Measurements from ENCODE around the gene PLEKHA7. TPM values are rescaled to one million over a fixed set of nuclear protein-coding genes. Genes with fewer than 3 reads are reported as not detected.
"Not testable (repeated sequence)": the region's sequence is repeated elsewhere in the genome, so short reads cannot be mapped to it uniquely, and the experiment has no call there.

The PLEKHA7 gene
- polyA plus RNA-seq, 3 donors, result 11.9 to 18.7 (median 16.2) TPM

DNA sequence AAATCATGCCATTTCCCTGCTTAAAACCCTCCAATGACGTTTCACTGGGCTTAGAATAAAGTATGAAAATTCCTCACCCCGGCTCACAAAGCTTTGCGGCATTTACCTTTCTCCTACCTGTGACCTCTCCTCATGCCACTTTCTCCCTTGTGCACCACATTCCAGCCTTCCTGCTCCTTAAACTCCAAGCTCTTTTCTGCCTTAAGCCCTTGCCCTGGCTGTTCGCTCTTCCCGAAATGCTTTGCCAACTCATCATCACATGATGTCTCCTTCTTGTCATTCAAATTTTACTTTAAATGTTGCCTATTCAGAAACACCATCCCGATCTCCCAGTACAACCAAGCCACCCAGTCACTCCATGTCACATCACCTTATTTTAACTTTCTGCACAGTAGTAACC lies 2.0 kb downstream of the PLEKHA7 start:
- 86 to 92% (median 89%) methylated on average over 6 of the region's 6 CpGs for WGBS, 3 donors
- no peak overlapping the region for H3K27ac ChIP-seq (ENCODE audit: low read depth, low read length)

DNA sequence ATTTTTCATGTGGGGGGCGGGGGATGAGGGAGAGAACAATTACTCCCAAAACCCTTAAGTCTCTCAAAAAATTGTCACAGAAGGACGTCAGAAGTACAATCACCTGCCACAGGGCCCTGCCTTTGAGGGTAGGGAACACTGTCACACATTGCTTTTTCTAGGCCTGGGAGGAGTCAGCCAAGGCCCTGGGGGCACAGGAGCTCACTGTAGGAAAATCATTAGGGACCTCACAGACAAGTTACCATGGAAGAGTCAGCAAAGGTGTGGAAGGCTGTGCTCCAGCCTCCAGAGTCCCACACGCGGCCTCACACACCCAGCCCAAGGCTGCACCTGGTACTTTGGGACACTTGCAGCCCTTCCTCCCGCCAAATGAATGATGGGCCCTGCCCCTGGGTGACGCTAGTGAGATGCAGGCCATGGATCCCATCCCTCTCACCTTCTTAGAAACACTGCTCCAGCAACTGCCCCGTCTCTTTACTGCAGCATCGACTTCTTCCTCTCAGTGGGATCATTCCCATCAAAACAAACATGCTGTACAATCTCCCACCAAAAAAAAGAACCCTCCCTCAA lies 3.3 kb downstream of the PLEKHA7 start:
- 71 to 80% (median 78%) methylated on average over 8 of the region's 8 CpGs for WGBS, 3 donors
- no peak overlapping the region for H3K27ac ChIP-seq (ENCODE audit: low read depth, low read length)

DNA sequence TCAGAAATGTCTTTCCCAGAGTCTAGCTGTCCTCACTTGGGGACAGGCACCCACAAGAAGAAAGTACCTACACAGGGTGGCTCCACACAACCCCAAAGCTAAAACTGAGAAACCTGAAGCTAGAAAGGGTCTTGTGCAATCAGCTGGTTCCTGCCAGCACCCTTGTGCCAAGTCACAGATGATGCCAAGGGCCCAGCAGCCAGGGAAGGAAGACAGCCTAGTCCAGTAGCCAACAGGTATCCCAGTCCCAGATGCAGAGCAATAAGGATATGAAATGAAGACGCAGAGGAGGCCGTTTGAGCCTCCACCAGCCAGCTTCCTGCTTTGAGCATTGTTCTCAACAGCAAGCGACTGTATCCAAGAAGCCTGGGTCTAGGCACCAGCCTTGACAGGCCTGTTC lies 6.1 kb downstream of the PLEKHA7 start:
- 94 to 100% (median 97%) methylated on average over 3 of the region's 3 CpGs for WGBS, 3 donors

DNA sequence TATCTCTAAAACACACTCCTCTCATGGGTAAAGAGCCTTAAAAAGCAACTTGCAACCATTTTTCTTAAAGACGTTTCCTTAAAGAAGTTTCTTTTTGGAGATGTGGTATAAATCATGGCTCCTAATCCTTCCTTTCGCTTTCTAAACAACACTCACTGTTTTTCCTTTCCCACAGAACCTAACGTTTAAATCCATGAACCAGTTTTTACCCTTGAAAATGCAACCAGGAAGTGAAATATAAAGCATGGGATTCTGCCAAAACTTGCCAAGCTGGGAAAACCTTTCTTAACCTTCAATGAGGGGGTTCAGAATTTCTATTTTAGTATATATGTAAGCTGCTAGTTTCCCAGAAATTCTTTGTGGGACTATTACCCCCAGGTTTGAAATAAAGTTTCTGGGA lies 8.6 kb downstream of the PLEKHA7 start:
- 18 to 21% (median 19%) methylated on average over 3 of the region's 3 CpGs for WGBS, 3 donors
- no peak overlapping the region for H3K27ac ChIP-seq (ENCODE audit: low read depth, low read length)

More for the DNA sequence above, 6.1 kb downstream of the PLEKHA7 start:
- no peak overlapping the region for H3K27ac ChIP-seq (ENCODE audit: low read depth, low read length)

DNA sequence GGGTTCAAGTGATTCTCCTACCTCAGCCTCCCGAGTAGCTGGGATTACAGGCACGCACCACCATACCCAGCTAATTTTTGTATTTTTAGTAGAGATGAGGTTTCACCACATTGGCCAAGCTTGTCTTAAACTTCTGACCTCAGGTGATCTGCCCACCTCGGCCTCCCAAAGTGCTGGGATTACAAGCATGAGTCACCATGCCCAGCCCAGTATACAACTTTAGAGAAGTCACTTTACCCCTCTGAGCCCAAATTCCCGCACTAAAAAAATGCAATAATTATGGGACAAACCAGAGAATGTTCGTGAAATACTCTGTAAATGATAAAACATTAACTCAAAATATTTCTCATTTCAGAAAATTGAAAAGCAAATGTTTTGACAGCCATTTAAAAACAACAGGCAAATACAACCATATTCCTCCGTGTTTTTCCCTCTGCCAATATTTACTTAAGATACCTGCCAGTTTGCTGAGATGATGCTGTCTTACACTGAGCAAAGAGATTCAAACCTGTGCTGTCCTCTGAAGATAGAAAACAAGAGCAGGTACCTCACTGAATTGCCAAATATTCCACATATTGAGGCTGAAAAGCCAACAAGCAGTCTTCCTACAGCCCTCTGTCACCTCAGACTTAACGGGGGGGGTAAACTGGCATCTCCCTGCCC lies 9.6 kb downstream of the PLEKHA7 start:
- no peak overlapping the region for H3K27ac ChIP-seq (ENCODE audit: low read depth, low read length)

DNA sequence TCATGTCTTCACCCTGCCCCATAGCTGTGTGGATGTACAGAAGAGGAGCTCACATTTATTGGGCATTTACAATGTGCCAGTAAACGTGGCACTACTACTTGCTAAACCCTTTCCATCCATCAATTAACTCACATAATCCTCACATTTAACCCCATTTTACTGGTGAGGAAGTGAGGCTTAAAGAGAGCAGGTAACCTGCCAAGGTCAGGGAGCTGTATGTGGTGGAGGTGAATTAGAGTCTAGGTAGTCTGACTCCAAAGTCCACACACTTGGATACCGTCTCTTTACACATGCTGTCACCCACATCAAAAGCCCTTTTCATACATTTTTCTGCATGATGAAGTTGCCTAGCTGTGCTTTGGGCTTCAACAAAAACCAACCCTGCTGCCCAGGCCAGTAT lies 10.8 kb downstream of the PLEKHA7 start:
- no peak overlapping the region for H3K27ac ChIP-seq (ENCODE audit: low read depth, low read length)
- WGBS, 3 donors, result 53 to 90% (median 80%) methylated on average over 2 of the region's 2 CpGs

More for the DNA sequence above, 9.6 kb downstream of the PLEKHA7 start:
- 64 to 79% (median 76%) methylated on average over 7 of the region's 7 CpGs for whole genome bisulfite sequencing, 3 donors

DNA sequence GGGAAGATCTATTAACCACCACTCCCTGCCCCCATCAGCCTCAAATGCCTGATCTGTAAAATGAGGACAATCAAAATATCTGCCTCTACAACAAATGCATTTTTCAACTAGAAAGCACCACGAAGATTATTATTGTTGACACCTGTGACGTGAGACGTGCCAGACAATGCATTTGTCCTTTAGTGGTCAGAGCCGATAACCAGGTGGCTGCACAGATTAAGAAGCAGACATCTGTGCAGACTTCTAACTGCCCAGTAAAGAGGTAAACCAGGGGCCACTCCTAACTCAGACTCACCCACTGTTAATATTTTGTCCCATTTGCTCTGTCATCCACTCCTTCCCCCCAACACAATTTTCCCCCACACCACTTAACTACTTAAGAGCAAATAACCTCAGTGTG lies 11.7 kb downstream of the PLEKHA7 start:
- 61 to 88% (median 86%) methylated on average over 4 of the region's 4 CpGs for WGBS, 3 donors

DNA sequence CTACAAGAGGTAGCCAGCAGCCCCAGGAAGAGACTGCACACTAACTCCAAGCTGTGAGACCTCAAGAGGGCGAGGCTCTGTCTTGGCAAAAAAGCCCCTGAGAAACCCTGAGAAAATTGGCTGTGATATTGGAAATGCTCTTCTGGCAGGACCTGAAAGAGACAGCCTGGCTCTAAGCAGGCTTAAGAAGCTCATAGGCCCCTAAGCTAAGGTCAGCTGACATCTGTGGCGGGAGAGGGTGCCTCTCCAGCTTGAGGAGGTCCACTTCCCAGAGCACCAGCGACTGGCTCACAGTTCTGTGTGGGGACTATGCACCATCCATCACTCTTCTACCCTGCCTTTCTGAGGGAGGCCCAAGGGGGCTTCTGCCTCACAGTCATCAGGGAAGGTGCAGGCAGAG lies 12.4 kb downstream of the PLEKHA7 start:
- no peak overlapping the region for H3K27ac ChIP-seq (ENCODE audit: low read depth, low read length)
- WGBS, 3 donors, result 78 to 86% (median 84%) methylated on average over 3 of the region's 3 CpGs

More for the DNA sequence above, 11.7 kb downstream of the PLEKHA7 start:
- no peak overlapping the region for H3K27ac ChIP-seq (ENCODE audit: low read depth, low read length)

DNA sequence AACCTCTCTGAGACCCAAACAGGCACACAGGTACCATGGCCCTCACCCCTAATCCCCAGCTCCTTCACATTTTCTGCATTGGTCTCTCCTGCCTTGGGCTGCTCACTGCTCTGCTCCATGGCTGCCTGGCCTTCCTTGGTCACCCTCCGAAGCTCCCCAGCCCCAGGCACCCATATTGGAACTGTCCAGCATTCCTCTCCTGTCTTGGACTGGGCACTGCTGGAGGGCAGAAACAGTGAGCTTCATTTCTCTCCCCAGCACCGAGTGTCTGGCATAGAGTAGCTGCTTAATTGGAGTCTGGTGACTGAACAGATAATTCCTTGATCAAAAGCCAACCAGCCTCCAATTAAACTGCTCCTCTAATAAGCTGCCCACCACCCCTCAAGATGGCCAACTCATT lies 13.2 kb downstream of the PLEKHA7 start:
- no peak overlapping the region for H3K27ac ChIP-seq (ENCODE audit: low read depth, low read length)
- WGBS, 3 donors, result 80 to 92% (median 85%) methylated on average over 2 of the region's 2 CpGs

DNA sequence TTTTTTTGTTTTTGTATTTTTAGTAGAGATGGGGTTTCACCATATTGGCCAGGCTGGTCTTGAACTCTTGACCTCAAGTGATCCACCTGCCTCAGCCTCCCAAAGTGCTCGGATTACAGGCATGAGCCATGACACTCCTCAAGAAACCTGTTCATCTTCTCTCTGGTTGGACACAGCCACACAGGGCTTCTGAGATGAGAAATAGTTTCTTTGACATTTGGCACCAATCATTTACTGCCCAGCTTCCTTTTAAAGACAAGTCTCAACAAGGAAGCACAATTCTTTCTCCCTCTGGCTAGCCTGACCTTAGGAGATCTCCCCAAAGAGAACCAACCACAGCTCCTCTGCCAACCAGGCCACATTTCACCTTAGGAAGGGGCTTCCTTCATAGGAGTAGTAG lies 14.0 kb downstream of the PLEKHA7 start:
- 87 to 88% (median 88%) methylated on average over 1 of the region's 1 CpG for WGBS, 3 donors

DNA sequence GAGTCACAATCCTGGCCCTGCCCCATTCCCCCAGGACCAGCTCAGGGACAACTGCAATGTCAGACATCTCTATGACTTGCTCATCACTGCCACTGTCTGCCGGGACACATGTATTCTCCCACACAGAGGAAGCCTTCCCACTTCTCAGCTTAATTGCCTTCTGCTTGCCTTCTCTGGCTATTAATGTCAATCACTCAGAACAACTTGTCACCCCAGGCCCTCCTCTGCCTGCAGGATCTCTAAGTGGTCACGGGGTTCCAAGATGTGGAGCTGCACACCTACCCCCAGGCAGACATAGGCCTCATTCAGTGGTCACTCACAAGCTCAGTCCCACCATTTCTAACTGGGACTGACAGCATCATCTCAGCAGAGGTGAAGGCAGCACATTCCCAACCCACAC lies 15.1 kb downstream of the PLEKHA7 start:
- WGBS, 3 donors, result 73 to 81% (median 76%) methylated on average over 2 of the region's 2 CpGs

More for the DNA sequence above, 14.0 kb downstream of the PLEKHA7 start:
- not testable (repeated sequence) for H3K27ac ChIP-seq (ENCODE audit: low read depth, low read length)

DNA sequence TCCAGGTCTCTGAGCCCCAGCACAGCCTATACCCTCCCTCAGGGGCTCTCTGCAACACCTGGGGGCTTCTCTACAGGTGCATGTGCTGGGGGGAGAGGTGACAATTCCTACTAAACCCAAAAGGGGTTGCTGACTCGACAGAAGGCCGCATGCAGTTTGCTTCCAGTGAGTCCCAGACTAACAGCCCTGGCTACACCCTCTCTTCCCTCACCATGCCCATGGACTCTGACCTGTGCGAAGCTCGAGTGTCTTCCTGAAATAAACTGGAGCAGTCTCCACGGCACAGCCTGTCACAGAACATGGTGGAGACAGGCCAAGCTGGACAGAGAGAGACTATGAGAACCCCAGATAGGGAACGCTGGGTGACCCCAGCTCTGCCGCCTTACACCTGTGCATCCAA lies 16.6 kb downstream of the PLEKHA7 start:
- H3K27ac ChIP-seq (ENCODE audit: low read depth, low read length), result no peak overlapping the region
- 57 to 83% (median 79%) methylated on average over 7 of the region's 7 CpGs for WGBS, 3 donors

More for the DNA sequence above, 15.1 kb downstream of the PLEKHA7 start:
- H3K27ac ChIP-seq (ENCODE audit: low read depth, low read length), result no peak overlapping the region

DNA sequence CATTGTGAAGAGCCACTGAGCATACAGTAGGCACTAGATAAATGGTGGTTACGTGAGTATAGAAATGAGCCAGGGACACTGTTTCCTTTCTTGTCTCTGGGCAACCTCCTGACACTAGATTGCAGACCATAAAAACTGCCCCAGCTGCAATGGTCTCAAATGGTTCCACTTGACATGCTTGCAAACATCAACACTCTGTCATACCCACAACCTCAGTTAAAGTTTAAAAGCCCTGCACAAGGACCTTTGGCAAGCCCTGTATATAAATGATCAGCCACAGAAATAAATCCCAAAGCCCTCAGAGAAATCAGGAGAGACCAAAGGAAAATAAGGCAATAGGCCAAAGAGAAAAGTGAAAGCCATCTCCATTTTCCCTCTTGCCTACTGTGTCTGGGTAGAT lies 20.7 kb downstream of the PLEKHA7 start:
- H3K27ac ChIP-seq (ENCODE audit: low read depth, low read length), result no peak overlapping the region
- 41 to 92% (median 74%) methylated on average over 1 of the region's 1 CpG for WGBS, 3 donors

DNA sequence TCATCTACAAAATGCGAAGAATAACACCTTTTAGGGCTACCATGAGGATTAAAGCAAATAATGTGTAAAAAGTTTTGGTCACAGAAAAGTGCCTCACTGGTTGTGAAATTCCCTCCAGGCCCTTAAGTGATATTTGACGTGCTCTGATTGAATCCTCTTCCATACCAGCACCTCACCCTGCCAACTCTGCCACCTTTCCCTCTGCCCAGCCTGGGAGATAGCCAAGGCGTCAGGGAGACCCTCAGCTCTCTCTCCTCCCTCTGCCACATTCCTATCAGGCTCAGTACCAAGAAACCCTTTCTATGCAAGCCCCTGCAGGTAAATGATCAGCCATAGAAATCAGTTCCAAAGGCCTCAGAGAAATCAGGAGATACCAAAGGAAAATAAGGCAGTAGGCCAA lies 21.4 kb downstream of the PLEKHA7 start:
- WGBS, 3 donors, result 85 to 89% (median 89%) methylated on average over 3 of the region's 3 CpGs
- H3K27ac ChIP-seq (ENCODE audit: low read depth, low read length), result no peak overlapping the region

DNA sequence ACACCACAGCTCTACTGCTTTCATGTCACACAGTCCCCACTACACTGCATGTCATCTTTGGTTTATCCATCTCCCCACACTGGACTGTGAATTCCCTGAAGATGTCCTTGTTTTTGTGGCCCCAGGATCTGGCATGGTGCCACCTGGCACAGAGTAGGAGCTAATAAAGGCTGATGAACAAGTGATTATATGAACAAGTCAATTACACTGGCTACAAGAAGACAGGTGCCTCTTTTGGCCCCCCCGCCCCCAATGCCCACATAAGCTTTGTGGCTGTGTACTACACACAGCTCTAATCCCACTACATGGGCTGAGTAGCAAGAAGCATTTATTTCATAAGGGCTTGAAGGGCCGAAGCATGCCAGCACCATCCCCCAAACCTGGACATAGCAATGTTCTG lies 24.7 kb downstream of the PLEKHA7 start:
- WGBS, 3 donors, result 94 to 96% (median 95%) methylated on average over 2 of the region's 2 CpGs
- H3K27ac ChIP-seq (ENCODE audit: low read depth, low read length), result no peak overlapping the region

DNA sequence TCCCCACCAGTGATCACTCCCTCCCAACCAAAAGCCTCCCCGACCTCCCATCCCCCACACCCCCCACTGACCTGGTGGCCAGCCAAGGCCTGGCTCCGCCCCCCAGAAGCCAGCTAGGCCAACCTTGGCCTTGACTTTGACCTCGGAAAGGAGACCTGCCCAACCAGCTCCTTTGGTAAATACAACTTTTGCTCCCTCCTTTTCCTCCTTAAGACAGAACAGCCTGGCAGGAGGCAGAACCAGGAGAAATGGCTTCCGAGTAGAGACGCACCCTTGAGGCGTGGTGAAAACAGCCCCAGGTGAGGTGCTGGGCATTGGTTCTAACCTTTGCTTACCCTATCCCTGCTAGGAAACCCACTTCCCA lies 27.0 kb downstream of the PLEKHA7 start:
- 24 to 72% (median 66%) methylated on average over 6 of the region's 6 CpGs for WGBS, 3 donors
- no peak overlapping the region for H3K27ac ChIP-seq (ENCODE audit: low read depth, low read length)

DNA sequence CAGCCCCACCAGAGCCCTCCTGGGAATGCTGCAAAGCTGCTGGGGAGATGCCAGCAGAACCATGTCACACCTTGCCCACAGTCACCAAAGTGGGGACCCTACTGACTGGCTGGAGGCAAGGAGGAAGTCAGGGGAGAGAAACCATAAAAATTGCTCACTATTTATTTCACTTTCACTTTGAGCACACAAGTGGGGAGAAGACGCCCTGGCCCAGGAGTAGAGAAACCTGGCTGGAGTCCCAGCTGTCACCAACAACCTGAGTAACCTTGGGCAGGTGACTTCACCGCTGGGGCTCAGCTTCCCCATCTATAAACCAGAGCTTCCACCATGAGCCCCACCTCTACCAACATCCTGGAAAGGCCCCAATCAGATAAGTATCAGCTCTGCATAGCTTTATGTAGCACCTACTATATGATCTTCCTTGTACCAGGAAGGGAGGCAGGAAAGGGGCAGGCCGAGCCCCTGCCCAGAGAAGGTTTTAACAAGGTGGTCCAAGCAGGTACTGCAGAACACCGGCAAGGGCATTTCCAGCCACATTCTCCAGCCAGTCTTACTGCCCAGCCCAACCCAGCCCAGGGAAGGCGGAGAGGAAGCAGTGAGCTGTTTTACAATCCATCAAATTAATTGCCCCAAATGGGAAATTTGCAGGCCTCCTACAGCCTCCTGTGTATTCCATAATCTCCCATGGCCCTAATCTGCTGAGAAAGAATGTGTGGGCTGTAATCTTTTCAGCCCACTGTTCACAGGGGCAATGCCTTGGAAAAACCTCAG lies 27.6 kb downstream of the PLEKHA7 start:
- WGBS, 3 donors, result 21 to 34% (median 32%) methylated on average over 5 of the region's 5 CpGs
- H3K27ac ChIP-seq (ENCODE audit: low read depth, low read length), result no peak overlapping the region

DNA sequence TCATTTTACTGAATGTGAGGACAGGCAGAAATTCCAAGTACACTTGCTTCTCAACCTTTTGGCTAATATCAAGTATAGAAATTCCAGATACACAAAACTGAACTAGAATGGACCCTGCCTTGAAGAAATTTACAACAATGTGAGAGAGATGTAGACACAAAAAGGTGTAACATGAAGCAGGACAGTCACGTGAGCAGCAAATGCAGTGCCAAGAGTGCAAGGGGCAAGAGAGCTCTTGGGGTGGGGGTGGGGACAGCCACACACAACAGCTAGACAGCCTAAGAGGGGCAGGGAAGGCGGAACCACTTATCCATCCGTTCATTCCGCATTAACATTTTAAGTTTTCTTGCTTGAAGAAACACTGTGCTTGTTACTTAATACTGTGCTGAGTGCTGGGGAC lies 28.9 kb downstream of the PLEKHA7 start:
- no peak overlapping the region for H3K27ac ChIP-seq (ENCODE audit: low read depth, low read length)
- 70 to 85% (median 75%) methylated on average over 4 of the region's 4 CpGs for WGBS, 3 donors

DNA sequence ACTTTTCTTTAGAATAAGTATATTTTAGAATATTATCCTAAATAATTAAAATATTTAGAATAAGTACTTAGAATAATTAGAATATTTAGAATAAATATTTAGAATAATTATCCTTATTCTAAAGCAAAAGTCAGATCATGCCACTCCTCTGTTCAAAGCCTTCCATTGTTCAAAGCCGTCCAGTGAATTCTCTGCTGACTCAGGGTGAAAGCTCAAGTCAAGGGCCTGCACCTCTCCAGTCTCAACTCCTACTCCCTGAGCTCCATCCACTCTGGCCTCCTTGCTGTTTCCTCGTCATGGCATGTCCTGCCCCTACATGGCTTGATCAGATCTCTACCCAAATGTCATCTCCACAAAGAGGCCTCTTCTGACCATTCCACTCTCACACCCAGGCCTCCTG lies 30.0 kb downstream of the PLEKHA7 start:
- H3K27ac ChIP-seq (ENCODE audit: low read depth, low read length), result no peak overlapping the region
- 89 to 99% (median 94%) methylated on average over 2 of the region's 2 CpGs for WGBS, 3 donors

DNA sequence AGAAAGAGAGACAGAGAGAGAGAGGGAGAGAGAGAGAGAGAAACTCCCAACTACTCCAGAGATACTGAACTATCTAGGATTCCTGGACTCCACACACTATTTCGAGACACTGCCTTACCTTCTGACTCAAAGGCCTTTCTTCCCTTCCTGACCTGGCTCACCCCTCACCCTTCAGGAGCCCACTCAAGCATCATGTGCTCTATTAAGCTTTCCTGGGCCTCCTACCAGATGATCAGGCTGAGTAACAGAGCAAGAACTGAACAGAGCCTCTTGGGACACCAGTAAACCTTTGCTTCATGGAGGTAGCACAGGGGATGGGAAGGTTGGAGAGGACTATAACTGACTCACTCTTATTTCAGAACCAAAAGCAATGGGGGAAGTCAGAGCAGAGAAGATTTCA lies 31.4 kb downstream of the PLEKHA7 start:
- H3K27ac ChIP-seq (ENCODE audit: low read depth, low read length), result no peak overlapping the region
- 69 to 93% (median 90%) methylated on average over 1 of the region's 1 CpG for WGBS, 3 donors
